NCI-H460 (cell line): ENCODE measurements around the gene KAZN. TPM values are rescaled to one million over a fixed set of nuclear protein-coding genes. Genes with fewer than 3 reads are reported as not detected.
"Not testable (repeated sequence)": the region's sequence is repeated elsewhere in the genome, so short reads cannot be mapped to it uniquely, and the experiment has no call there.

ENCODE experiments used
- DNase-seq: peaks from one replicate; pipeline ENCODE4 v3.0.0-alpha.2; 2016; ENCODE audit warnings: low read depth; ENCODE audit errors: extremely low read depth
- total RNA-seq: library from RNA; depleted of rRNA; stranded (reverse); fragments of >200 nt; shearing (Covaris generic); gene quantifications from 2 replicates; pipeline ENCODE4 v1.2.3, GENCODE V29; 2014

Gene KAZN
- total RNA-seq, 1 experiment from 2014 or later = 1.9 TPM

DNA sequence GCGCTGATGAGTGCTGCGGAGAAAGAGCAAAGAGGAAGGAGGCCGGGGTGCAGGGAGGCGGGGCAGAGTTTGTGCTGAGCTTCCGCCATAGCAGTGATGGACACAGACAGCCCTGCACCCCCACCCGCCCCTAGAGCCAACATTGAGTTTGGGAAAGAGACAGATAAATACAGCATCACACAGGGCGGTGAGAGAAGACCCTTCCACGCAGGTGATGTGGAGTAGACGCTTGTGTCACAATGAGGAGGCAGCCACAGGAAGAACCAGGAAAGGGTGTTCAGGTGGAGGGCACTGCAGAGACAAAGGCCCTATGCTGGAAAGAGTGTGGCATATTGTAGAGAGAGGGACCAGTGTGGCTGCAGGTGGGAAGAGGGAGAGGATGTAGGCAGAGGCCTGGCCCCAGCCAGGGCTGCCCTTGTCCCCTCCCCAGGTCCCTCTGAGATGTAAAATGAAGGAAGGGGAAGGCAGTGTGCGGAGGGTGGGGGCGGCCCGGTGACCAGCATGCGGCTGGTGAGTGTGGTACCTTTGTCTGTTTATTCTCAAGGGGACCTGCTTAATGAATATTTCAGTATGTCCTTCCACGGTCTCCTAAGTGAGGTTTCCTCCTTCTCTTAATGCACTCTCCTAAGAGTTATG lies 360.7 kb downstream of the KAZN start:
- no peak for DNase-seq

GRCh38 chr1:14961661-14962267 lies 363.3 kb downstream of the KAZN start:
- DNase-seq = no peak

GRCh38 chr1:14962407-14962806 lies 363.9 kb downstream of the KAZN start:
- DNase-seq = no peak

GRCh38 chr1:14963791-14964710 lies 365.6 kb downstream of the KAZN start:
- not testable (repeated sequence) for DNase-seq

DNA sequence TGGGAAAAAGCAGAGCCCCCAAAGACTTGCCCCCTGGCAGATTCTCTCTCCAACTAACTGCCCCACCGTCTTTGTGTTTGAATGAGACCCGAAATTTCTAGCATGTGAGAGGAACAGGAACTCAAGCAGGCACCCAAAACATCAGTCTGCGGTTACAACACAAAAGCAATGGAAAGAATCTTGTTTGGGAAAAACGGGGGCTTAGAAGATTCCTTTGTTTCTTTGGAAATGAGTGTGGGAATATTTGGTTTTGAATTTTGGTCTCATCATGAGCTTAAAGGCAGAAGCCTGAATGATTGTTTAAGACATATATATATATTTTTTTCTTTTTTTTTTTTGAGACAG lies 366.2 kb downstream of the KAZN start:
- no peak for DNase-seq

DNA sequence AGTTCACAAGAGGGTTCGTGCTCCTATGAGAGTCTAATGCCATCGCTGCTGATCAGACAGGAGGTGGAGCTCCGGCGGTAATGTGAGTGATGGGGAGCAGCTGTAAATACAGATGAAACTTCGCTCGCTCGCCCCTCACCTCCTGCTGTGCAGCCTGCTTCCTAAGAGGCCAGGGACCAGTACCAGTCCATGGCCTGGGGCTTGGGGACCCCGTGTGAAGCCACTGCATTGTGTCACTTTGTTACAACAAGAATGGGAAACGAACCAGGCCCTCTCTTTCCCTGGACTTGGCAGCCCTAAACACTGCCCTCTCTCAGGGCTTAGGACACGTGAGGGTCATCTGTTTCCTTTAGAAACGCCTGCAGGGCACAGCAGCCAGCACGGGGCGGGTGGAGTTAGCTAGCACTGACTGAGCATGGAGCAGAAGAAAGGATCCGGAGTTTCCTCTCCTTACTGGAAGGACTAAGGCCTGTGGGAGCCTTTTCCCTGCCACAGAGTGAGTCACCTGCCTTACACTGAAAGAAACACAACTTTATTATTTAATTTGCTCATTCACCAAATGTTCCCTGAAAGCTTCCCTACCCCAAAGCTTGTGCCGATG lies 369.9 kb downstream of the KAZN start:
- DNase-seq = no peak

GRCh38 chr1:14969006-14969405 lies 370.5 kb downstream of the KAZN start:
- no peak for DNase-seq

DNA sequence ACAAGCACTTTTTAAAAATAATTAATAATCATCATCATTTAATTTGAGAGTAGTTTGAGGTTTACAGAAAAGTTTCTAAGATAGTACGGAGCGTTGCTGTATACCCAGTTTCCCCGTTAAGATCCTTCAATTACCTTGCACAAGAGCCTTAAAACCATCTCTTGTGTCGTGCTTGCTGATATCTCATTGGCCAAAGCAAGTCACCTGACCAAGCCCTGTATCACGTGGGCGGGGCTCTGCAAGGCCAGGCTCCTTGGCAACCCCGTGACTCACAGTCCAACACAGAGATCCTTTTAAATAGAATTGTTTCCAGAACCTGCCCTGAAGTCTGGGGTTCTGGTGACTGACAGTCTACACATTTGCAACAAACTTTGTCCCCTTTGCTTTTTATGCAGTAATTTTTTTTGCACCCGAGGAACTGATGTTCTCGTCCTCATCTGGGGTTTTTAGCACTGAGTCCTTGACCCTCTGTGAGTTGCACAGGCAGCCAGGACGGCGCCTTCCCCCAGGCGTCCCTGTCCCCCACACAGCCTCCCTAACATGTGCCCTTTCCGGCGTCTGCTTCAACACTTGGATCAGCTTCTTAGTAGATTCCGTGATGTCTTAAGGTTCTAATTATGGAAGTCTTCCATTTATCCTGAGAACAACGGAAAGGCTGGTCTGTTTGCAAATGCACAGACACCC lies 371.8 kb downstream of the KAZN start:
- peak; percentile 47 for DNase-seq

- DNase-seq = no peak
Observed at GRCh38 chr1:14970799-14971141, 372.3 kb downstream of the KAZN start.

DNA sequence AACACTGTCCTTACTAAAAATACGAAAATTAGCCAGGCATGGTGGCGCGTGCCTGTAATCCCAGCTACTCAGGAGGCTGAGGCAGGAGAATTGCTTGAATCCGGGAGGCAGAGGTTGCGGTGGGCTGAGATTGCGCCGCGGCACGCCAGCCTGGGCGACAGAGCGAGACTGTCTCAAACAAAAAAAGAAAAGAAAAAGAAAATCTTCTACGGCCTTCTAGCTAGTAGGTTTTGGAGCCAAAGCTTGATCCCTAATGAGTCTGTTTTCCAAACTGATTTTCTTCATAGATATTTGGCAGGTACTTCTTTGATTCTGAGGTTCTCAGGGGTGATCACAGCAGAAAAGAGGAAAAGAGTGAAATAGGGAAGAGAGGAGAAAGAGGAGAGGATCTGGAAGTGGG lies 372.7 kb downstream of the KAZN start:
- no peak for DNase-seq

DNA sequence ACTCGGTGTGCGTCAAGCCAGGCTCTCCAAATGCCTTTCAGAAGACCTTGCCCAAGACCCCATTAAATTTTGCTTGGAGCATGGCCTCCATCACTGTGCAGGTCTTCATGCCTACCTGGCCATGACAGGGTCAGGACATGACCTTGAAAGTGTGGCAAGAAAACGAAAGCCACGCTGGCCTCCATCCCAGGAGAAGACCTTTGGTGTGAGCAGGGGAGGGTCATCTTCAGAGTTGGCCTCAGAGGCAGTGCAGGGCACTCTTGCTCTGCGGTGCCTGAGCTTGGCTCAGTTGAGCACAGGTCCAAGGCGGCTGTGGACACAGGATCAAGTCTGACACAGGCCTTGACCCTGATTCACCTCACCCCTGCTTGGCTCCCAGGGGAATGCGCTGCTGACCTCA lies 373.6 kb downstream of the KAZN start:
- DNase-seq = no peak

- DNase-seq = no peak
Observed at GRCh38 chr1:14973773-14974172, 375.3 kb downstream of the KAZN start.

GRCh38 chr1:14974361-14974760 lies 375.9 kb downstream of the KAZN start:
- no peak for DNase-seq

DNA sequence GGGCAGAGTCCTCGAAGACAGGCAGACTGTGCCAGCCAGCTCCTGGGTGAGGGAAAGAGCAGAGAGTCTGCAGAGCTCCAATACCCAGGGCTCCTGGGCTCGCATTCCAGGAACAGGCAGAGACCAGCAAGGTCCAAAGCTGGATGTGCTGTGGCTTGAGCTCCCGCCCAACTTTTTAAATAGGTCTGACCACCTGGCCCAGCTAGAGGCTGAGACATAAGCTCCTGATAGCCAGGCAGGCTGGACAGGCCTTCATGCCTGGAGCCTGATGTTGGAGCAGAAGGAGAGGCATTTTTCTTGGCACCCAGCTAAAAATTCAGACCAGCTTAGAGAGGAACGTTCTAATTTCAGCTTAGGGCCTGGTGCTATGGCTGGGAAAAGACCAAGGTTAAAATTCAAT lies 376.6 kb downstream of the KAZN start:
- DNase-seq = no peak

- no peak for DNase-seq
Observed at GRCh38 chr1:14976256-14976655, 377.8 kb downstream of the KAZN start.

GRCh38 chr1:14977338-14977931 lies 378.9 kb downstream of the KAZN start:
- DNase-seq = no peak

DNA sequence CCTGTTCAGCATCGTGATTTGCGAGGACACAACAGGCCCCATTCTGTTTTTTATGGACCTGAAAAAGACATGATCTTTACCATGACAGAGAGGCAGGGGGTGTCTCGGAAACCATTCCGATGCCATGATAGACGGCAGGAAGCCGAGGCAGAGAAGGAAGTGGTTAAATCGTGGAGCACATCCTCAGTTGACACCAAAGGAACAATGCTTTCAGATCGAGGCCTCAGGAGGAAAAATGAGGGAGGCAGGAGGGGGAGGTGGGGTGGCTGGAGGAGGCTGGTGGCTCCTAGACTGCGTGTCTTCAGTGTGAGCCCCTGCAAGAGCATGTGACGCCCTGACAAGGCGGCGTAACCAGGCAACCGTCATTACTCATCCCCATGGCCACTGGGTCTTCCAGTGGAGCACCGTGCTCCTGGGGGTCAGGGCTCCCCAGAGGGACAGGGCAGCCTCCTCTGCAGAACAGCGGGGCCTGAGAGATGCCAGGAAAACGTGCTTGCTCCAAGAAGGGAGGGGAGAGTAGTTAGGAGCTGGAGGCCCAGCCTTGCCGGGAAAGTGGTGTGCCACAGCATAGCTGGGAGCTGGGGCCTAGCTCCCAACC lies 382.2 kb downstream of the KAZN start:
- DNase-seq = no peak

DNA sequence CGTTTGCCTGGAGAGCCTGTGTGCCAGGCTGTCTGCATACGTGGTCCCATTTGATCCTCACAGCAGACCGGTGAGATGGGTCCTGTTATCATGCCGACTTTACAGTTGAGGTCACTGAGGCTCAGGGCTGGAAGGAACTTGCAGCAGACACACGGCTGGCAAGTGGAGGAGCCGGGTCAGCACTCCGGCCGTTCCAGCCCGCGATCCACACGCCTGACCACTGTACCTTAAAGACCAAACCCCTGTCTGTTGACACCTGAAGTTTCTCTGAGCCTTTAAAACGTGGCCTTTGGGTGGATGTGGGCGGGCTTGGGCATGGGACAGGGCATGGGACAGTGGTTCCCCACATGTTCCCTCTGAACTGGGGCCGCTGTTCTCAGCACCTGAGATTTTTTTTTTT lies 383.5 kb downstream of the KAZN start:
- no peak for DNase-seq

DNA sequence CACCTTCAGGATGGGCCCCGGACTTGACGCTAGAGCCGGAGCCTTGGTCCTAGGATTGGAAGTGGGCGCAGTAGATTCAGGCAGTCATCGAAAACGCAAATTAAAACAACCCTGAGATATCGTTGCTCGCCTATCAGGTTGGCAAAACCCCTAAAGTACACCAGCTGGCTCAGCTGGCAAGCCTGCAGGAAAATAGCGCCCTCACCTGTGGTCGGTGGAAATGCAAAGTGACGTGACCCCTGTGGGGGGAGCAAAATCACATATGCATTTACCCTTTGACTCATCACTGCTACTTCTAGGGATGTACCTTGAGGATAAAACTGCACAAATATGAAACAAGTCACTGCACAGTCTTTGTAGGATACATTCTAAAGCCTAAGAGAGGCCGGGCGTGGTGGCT lies 384.8 kb downstream of the KAZN start:
- DNase-seq = no peak

GRCh38 chr1:14986168-14986567 lies 387.7 kb downstream of the KAZN start:
- DNase-seq = no peak
